Activated CD8-positive, alpha-beta memory T cell treated with anti-CD3 and anti-CD28 coated beads, Interleukin-2, amount 50 U/mL, for 1 hour (primary cell): ENCODE measurements around the gene SULT1A2.
"Not testable (repeated sequence)": the region's sequence is repeated elsewhere in the genome, so short reads cannot be mapped to it uniquely, and the experiment has no call there.

Experiments used
- DNase-seq: peaks from one replicate; pipeline ENCODE4 v3.0.0-alpha.2; 2020; ENCODE audit errors: extremely low read depth

Gene SULT1A2

DNA sequence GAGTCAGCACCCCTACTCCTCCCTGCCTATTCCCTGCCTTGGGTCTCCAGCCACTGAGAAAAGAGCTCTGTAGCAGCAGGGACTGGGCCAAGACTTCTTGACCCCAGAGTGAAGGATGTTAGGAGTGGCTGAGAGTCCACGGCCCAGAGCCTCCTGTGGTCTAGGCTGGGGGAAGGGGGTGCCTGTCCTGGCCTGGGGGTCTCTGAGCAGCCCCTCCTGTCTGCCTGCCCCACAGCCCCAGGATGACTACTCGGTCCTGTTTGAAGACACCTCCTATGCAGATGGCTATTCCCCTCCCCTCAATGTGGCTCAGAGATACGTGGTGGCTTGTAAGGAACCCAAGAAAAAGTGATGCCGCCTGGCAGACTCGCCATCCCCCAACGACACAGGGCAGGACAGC, 5.5 kb downstream of the SULT1A2 start:
- DNase-seq = no peak

DNA sequence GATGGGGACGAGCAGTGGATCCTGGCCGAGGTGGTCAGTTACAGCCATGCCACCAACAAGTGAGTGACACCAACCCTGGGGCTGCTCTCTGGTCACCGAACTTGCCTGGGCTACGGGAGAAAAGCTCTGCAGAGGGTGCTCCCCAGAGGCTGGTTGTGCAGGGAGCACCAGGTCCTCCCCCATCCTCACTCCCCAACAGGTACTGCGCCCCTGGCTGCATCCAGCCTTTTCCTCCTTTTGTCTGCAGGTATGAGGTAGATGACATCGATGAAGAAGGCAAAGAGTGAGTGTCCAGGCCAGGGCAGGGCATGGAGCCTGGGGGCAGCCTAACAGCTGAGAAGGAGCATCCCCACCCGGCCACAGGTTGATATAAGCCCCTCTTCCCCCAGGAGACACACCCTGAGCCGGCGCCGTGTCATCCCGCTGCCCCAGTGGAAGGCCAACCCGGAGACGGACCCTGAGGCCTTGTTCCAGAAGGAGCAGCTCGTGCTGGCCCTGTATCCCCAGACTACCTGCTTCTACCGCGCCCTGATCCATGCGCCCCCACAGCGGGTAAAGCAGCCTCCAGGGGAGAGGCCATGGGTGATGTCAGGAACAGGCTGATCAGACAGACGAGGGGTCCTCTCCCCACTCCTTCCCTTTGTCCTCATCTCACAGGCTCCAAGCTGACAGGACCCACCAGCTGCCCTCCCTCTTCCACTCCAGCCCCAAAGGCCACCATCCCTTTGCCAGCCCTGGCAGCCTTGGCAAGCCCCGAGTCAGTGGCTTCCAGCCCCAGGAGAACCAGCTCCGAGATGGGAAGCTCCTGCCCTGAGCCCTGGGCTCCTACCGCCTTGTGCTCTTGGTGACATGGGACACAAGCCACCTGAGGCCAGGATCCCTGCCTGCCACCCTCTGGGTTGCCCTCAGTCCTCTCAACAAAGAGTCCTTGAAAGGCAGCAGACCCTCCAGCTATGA, 6.2 kb downstream of the SULT1A2 start:
- DNase-seq = no peak

DNA sequence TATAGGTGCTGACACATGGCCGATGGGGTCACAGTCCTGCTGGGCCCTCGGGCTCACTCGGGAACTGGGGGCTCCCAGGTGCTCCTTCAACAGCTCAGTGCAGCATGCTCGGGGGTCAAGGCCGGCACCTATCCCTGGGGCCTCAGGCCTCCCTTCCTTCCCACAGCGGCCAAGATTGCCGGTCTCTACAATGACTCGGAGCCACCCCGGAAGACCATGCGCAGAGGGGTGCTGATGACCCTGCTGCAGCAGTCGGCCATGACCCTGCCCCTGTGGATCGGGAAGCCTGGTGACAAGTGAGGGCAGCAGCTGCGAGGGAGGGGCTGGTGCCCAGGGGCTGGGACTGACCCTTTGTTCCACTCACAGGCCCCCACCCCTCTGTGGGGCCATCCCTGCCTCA, 6.9 kb downstream of the SULT1A2 start:
- DNase-seq = no peak

DNA sequence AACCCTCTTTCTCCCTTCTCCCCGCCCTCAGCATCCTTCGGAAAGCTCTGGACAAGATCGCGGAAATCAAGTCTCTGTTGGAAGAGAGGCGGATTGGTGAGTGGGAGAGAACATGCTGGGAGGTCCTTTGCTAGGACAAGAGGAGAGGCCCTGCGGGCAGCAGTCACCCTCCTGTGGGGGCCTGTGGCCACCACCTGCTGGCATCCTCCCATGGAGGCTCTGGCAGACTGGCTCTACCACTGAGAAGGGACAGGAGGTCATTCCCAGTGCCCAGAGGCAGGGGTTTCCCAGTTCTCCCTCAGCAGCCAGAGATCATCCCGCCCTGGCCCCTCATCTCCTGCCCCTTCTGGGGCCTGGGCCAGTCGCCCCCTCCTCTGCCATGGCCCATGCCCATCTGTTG, 7.8 kb downstream of the SULT1A2 start:
- no peak for DNase-seq

DNA sequence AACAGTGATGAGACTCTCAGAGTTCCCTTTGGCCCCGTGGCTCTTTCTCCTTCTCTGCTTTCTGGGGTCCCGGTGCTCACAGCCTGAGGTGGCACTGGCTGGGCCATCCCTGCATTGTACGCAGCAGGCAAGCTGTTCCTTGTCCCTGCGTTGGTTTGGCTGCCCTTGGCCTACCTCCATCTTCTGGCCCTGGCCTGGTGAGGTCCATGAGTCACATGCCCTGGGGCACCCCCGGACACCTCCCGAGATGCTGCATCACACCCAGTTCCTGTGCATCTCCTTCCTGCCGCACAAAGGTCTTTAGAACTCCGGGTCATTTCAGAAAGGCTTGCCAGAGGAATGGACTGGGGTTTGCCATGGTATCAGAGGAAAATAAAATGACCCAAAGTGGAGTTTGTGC, 9.5 kb downstream of the SULT1A2 start:
- no peak for DNase-seq

DNA sequence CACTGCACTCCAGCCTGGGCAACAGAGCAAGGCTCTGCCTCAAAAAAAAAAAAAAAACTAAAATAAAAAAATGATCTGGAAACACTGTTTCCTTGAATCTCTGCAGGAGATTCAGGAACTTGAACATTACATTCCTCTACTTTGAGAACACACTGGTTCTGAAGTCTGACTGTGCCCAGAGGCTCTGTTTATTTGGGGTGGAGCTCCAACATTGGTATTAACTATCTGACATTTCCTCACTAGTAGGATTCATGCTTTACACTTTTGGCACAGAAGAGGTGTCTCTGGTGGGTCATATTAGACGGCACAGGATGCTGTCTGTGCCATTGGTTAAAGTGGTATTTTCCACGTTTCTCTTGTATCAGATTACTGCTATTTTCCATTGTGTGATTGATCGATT, 10.4 kb downstream of the SULT1A2 start:
- DNase-seq = no peak

DNA sequence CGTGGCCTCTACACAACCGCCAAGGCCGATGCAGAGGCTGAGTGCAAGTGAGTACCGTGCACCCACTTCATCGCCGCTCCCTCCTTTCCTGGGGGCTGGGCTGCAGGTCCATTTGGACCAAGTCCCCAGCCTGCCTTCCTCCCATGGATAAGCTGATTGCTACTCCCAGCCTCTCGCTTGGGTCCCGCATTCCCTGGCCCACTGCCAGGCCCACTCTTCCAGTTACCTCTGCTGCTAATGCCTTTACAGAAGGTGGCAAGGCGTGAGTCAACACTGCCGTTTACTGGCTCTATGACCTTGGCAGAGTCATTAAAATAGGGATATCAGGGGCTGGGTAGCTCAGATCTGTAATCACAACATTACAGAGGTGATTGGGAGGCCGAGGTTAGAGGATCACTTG, 11.2 kb downstream of the SULT1A2 start:
- DNase-seq = no peak

DNA sequence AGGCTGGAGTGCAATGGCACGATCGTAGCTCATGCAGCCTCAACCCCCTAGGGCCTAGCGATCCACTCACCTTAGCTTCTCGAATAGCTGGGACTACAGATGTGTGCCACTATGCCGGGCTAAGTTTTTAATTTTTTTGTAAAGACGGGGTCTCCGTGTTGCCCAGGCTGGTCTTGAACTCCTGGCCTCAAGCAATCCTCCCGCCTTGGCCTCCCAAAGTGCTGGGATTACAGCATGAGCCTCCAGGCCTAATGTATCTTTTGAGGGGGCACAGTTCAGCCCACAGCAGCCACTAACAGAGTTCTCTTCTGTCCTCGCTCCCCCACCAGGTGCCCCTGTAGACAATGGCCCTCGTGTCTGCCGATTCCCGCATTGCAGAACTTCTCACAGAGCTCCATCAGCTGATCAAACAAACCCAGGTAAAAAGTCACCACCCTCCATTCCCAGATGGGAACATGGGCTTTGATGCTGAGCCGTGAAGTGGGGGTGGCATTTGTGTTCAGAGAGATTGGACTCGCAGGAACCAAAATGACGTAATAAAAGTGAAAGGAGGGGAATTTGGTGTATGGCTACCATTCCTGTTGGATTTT, 16.0 kb downstream of the SULT1A2 start:
- DNase-seq = no peak

DNA sequence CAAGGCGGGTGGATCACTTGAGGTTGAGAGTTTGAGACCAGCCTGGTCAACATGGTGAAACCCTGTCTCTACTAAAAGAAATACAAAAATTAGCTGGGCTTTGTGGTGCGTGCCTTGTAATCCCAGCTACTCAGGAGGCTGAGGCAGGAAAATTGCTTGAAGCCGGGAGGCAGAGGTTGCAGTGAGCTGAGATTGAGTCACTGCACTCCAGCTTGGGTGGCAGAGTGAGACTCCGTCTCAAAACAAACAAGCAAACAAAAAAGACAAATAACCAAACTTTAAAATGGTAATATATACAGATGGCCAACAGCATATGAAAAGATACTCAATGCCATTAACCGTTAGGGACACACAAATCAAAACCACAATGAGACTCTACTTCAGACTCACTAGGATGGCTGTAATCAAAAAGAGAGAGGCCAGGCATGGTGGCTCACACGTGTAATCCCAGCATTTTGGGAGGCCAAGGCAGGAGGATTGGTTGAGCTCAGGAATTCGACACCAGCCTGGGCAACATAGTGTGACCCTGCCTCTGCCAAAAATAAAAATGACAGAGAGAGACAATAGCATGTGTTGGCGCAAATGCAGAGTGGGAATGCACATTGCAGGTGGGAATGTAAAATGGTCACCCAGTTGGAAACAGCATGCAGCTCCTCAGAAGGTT, 21.3 kb downstream of the SULT1A2 start:
- no peak for DNase-seq

DNA sequence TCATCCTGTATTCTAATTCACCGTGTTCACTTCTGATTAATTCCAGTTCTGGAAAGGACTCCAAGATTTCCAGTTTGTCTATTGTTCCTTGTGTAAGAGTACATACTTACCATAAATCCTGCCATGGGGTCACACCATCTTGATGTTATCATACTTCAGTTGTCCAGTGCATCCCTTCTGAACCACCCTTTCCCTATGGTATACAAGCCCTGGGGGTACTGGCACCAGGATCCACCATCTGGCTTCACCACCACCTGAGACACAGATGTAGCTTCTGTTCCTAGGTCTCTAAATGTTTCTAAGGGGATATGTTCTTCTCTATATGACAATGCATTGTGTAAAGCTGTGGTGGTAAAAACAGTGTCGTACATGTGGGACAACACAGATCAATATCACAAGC, 21.9 kb downstream of the SULT1A2 start:
- DNase-seq = no peak

DNA sequence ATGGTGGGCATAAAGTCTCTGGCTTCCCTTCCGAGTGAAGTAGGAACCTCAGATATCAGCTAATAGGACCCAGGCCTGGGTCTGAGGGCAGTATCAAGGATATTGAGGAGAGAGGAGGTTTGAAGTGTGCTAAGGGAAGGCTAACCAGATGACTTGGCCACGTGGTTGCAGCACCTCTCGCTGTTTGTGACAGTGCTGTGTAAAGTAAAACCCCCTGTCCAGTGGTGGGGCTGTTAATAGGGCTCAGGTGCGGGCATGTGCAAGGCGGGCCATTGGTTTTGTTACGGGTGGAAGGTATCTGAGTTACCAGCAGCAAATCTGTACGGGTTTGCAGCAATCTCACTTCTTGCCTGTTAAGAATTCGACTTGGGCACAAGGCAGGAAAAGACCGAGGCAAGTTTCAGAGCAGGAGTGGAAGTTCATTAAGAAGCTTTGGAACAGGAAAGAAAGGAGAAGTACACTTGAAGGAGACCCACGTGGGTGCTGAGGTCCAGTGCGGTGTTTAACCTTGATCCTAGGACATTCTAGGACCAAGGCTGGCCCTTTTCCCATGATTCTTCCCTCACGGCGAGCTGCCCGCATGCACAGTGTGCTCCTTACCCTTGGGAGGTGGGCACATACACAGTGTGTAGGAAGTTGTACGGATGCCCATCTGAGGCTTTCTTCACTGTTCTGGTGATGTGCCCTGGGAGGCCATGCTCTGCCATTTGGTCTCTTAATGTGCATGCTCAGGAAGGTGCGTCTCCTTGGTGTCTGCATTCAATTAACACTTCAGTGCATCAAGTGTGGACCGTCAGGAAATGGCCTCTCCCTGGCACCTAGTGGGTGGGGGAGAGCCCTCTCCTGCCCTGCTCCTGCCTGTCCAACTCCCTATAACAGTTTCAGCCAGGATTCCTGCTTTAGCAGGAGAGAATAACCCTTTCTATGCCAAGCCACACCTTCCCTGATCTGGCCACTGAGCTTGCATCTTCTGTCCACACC, 22.8 kb downstream of the SULT1A2 start:
- no peak for DNase-seq

DNA sequence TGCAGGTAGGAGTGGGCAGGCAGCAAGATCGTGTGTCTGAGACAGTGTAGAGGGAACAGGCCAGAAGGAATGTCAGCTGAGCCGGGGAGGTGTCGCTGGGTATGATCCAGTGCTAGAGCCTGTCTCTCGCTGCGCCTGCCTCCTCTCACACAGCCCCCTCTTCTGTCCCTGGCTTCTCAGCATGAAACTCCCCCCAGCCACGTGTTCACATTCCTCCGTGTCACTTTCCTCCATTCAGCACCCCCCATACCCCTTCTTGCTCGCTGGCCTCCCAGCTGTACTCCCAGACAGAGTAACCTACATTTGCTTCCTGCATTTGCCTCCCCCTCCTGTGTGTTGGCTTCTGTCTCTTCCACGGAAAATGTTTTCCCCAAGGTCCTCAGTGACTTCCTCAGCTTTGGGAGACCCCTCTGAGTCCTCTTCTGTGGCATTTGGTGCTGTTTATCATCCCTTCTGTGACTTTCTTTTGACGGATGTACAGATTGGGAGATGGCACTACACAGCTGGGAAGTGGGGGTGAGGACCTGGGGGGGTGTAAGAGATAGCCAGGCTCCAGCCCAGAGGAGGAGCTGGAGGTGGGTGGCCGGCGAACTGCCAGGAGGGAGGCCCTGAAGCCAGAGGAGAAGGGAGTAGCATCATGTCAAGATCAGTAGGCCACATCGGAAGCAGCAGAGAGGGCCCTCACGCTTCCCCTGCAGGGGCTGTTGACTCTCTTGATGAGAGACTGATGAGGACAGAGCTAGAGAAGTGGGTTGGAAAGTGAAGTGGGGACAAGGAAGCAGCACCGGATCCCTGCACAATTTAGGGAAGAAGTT, 23.9 kb downstream of the SULT1A2 start:
- no peak for DNase-seq

DNA sequence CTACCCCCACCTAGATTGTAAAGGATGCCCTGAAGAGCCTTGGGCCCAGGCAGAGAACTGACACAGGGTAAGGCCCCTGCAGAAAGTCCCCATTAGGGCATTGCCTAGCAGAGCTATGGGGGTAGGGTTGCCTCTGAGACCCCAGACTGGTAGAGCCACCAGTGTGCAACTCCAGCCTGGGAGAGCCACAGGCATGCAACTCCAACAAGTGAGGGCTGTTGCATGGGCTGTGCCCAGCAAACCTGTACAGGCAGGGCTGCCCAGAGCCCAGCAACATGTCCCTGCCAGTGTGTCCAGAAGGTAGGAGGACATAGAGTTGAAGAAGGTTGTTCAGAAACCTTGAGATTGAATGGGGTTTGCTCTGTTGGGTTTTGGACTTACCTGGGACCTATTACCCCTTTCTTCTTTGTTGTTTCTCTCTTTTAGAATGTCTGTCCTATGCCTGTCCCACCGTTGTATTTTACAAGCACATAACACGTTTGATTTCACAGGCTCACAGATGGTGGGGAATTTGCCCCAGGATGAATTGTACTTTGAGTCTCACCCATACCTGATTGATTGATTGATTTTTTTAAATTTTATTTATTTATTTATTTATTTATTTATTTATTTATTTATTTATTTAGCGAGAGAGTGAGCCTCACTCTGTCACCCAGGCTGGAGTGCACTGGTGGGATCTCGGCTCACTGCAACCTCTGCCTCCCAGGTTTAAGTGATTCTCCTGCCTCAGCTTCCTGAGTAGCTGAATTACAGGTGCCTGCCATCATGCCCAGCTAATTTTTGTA, 26.7 kb downstream of the SULT1A2 start:
- DNase-seq = no peak

DNA sequence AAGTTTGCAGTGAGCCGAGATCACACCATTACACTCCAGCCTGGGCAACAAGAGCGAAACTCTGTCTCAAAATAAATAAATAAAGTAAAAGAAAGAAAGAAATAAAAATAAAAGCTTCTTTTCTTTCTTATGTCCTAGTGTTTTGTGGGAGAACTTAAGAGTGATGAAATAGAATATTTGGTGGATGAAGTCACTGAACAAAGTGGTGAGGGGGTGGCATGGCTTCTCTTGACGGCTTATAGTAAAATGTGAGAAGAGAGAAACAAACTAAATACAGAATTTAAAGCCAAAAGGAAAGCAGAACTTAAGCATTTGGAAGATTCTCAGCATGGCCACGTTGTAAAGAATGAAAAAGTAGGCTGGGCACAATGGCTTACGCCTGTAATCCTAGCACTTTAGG, 27.8 kb downstream of the SULT1A2 start:
- no peak for DNase-seq

DNA sequence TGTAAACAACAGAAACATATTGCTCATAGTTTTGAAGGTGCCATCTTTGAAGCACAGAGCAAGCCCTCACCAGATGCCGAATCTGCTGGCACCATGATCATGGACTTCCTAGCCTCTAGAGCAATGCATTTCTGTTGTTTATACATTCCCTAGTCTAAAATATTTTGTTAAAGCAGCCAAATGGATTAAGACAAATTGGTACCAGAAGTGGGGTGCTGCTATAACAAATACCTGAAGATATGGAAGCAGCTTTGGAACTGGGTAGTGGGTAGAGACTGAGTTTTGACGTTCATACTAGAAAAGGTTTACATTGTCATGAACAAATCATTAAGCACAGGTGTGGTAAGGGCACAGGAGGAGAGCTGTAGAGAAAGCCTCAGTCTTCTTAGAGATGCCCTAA, 29.6 kb downstream of the SULT1A2 start:
- DNase-seq = no peak

DNA sequence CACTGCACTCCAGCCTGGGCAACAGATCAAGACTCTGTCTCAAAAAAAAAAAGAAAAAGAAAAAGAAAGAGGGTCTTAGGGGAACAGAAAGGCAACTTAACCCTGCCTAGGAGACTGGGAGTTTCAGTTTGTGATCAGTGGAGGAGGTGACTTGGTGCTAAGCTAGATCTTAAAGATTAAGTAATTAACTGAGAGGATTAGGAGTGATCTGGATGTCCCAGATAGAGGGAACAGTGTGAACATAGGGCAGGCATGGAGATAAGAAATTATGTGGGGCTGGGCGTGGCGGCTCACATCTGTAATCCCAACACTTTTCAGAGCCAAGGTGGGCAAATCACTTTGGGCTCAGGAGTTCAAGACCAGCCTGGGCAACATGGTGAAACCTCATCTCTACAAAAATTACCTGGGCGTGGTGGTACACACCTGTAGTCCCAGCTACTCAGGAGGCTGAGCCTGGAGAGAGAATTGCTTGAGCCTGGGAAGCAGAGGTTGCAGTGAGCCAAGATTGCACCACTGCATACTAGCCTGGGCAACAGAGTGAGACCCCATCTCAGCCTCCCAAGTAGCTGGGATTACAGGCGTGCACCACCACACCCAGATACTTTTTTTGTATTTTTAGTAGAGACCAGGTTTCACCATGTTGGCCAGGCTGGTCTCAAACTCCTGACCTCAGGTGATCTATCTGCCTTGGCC, 30.5 kb downstream of the SULT1A2 start:
- not testable (repeated sequence) for DNase-seq

DNA sequence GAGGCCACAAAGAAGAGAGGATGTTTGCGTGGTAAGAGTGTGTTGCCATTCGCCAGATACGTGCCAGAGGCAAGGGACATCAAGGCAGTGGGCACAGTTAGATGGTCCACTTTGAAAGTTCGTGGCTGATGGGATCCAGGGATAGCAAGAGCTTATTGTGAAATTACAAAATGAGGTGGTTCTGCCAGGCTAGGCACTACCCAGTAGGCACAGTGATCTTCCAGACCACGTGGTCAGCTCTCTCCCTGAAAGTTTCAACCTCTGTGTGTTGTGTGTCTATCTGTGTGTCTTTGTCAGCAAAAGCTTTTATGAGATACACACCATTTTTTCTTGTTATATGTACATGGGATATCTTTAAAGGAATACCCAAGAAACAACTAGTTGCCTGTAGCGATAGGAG, 33.6 kb downstream of the SULT1A2 start:
- DNase-seq = no peak

DNA sequence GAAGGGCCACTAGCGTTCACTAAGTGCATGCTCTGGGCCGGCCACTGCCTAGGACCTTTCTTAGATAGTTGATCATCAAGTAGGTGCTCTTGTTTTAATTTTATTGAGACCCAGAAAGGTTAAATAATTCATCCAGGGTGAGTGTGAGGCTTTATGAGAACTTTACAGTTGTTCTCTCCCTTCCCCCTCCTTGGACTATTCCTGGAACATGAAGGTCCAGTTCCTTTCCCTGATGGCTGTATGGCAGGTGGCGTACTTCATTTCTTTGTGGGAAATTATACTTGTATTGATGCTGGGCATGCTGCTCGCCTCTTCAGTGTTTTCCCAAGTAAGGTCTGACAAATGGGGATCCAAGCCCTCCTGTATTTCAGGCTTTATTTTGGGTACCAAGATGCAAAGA, 34.7 kb downstream of the SULT1A2 start:
- DNase-seq = no peak

DNA sequence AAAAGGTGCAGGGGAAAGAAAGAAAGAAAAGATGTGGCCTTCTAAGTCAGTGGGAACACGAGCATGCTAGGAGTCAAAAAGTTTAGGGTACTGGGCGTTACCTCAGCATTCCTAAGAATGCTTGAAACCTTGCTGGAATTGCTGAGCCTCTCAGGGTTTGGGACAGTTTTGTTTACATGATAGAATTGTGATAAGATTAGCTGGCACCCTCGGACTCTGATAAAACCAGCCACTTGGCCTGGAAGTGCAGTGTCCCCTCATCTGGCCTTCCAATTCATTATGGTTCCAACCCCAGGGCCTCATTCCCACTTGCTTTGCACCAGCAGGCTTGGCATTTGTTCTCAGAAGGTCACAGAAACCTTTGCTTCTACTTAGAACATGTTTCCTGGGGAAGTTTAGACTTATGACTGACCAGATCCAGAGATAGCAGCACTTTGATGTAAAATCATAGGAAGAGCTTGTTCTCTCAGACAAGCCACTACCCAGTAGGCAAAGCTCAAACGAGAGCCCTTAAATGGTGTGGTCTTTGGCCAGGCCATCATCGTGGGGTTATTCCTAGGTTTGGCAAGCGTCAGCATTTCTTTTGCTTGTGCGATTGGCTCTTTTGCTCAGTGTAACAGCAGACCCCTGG, 35.2 kb downstream of the SULT1A2 start:
- no peak for DNase-seq
